ENCODE data around the gene GRIFIN. TPM values are rescaled to one million over a fixed set of nuclear protein-coding genes. Genes with fewer than 3 reads are reported as not detected.

GRIFIN gene
- total and polyA plus RNA-seq, 2 experiments from 2014 or later: not detected

- no peaks in the 10 kb centered on the region for H3K27me3 ChIP-seq (replicated peaks; ENCODE audit: insufficient read depth)
- in situ Hi-C loops (cut with MboI): no loop called here
- H3K79me2 ChIP-seq (ENCODE audit: insufficient read depth): no peaks in the 10 kb centered on the region
- no peak overlapping the region for H3K27ac ChIP-seq
- H3K36me3 ChIP-seq (ENCODE audit: low read depth): no peaks in the 10 kb centered on the region
- DNase-seq: no peak
- H3K9me3 ChIP-seq (ENCODE audit: low read depth): no peaks in the 10 kb centered on the region
- TF ChIP-seq EZH2phosphoT487 (IDR thresholded peaks at IDR 0.05; ENCODE audit: insufficient read depth, low read depth) (no peak), EZH2 (IDR thresholded peaks at IDR 0.05; ENCODE audit: insufficient read depth, poor library complexity, severe bottlenecking) (no peak)
- no peak overlapping the region for H3K4me3 ChIP-seq
- H2AFZ ChIP-seq: no peak overlapping the region
- H3F3A ChIP-seq (ENCODE audit: insufficient read depth): no peaks in the 10 kb centered on the region
- no peaks in the 10 kb centered on the region for H3K9me2 ChIP-seq (ENCODE audit: insufficient read depth)
- H4K20me1 ChIP-seq (ENCODE audit: insufficient read depth): no peaks in the 10 kb centered on the region
- 0 out of 2 replicates have a peak, but pooled peaks cover 6% of the 10 kb centered on the region for H3K4me1 ChIP-seq (ENCODE audit: insufficient read depth)
- WGBS, 2 experiments (ENCODE audit: low coverage in 1 of 2, low lambda C conversion rate in 2 of 2, missing lambda C conversion rate in 2 of 2): 54 to 62% methylated on average over 13 to 25 of the region's 25 CpGs
- H3K9ac ChIP-seq: no peak overlapping the region
- H3K4me2 ChIP-seq (ENCODE audit: unreplicated experiment): no peak overlapping the region
Measured at GRCh38 chr7:2495418-2496299, 19.5 kb upstream of the GRIFIN start.

GRCh38 chr7:2494191-2495130 is 18.3 kb upstream of the GRIFIN start:
- in situ Hi-C loops (cut with MboI): no loop called here
- DNase-seq: no peak
- WGBS, 2 experiments (ENCODE audit: low coverage in 1 of 2, low lambda C conversion rate in 2 of 2, missing lambda C conversion rate in 2 of 2): 54% methylated on average over 26 to 27 of the region's 32 CpGs

GRCh38 chr7:2493205-2494164 is 17.3 kb upstream of the GRIFIN start:
- no peak overlapping the region for H2AFZ ChIP-seq
- H3K9me2 ChIP-seq (ENCODE audit: insufficient read depth): no peaks in the 10 kb centered on the region
- in situ Hi-C loops (cut with MboI): no loop called here
- H3K36me3 ChIP-seq (ENCODE audit: low read depth): no peaks in the 10 kb centered on the region
- no peak overlapping the region for H3K9ac ChIP-seq
- H3K9me3 ChIP-seq (ENCODE audit: low read depth): no peaks in the 10 kb centered on the region
- H3K4me3 ChIP-seq: no peak overlapping the region
- H3K27me3 ChIP-seq (replicated peaks; ENCODE audit: insufficient read depth): no peaks in the 10 kb centered on the region
- 0 out of 2 replicates have a peak, but pooled peaks cover 9% of the 10 kb centered on the region for H3K4me1 ChIP-seq (ENCODE audit: insufficient read depth)
- H3K27ac ChIP-seq: no peak overlapping the region
- peaks cover under 1% of the 10 kb centered on the region; the same call in 1 of the 2 replicates for H3F3A ChIP-seq (ENCODE audit: insufficient read depth)
- no peaks in the 10 kb centered on the region for H3K79me2 ChIP-seq (ENCODE audit: insufficient read depth)
- no peak overlapping the region for H3K4me2 ChIP-seq (ENCODE audit: unreplicated experiment)
- WGBS, 2 experiments (ENCODE audit: low coverage in 1 of 2, low lambda C conversion rate in 2 of 2, missing lambda C conversion rate in 2 of 2): 35 to 37% methylated on average over 9 to 11 of the region's 11 CpGs
- H4K20me1 ChIP-seq (ENCODE audit: insufficient read depth): no peaks in the 10 kb centered on the region
- TF ChIP-seq EZH2phosphoT487 (IDR thresholded peaks at IDR 0.05; ENCODE audit: insufficient read depth, low read depth): no peak
- TF ChIP-seq EZH2 (IDR thresholded peaks at IDR 0.05; ENCODE audit: insufficient read depth, poor library complexity, severe bottlenecking): no peak
- DNase-seq: peak; percentile 60

More at GRCh38 chr7:2494191-2495130, 18.3 kb upstream of the GRIFIN start:
- TF ChIP-seq EZH2 (IDR thresholded peaks at IDR 0.05; ENCODE audit: insufficient read depth, poor library complexity, severe bottlenecking) (no peak), EZH2phosphoT487 (IDR thresholded peaks at IDR 0.05; ENCODE audit: insufficient read depth, low read depth) (no peak)
- H4K20me1 ChIP-seq (ENCODE audit: insufficient read depth): no peaks in the 10 kb centered on the region
- no peaks in the 10 kb centered on the region for H3K9me2 ChIP-seq (ENCODE audit: insufficient read depth)
- no peaks in the 10 kb centered on the region for H3K9me3 ChIP-seq (ENCODE audit: low read depth)
- 0 out of 2 replicates have a peak, but pooled peaks cover 6% of the 10 kb centered on the region for H3K4me1 ChIP-seq (ENCODE audit: insufficient read depth)
- H3K79me2 ChIP-seq (ENCODE audit: insufficient read depth): no peaks in the 10 kb centered on the region
- no peak overlapping the region for H3K4me2 ChIP-seq (ENCODE audit: unreplicated experiment)
- no peaks in the 10 kb centered on the region for H3K36me3 ChIP-seq (ENCODE audit: low read depth)
- no peak overlapping the region for H3K4me3 ChIP-seq
- no peak overlapping the region for H3K9ac ChIP-seq
- no peaks in the 10 kb centered on the region for H3K27me3 ChIP-seq (replicated peaks; ENCODE audit: insufficient read depth)
- no peaks in the 10 kb centered on the region for H3F3A ChIP-seq (ENCODE audit: insufficient read depth)
- no peak overlapping the region for H3K27ac ChIP-seq
- H2AFZ ChIP-seq: no peak overlapping the region

Measured in GM23248 (cell line).